ENCODE data around the gene SYT12.

- TF ChIP-seq CTCF (IDR thresholded peaks at IDR 0.05; ENCODE audit: low read length) (no peak; the same call in 1 of the 2 replicates), EZH2phosphoT487 (IDR thresholded peaks at IDR 0.05; ENCODE audit: low read length) (no peak), EZH2 (optimal IDR thresholded peaks at IDR 0.05; ENCODE audit: low read depth, low read length) (no peak)
Observed at GRCh38 chr11:67050139-67050538, 27.2 kb downstream of the SYT12 start.
